Measurements from ENCODE around the gene PDLIM7. TPM values are rescaled to one million over a fixed set of nuclear protein-coding genes. Genes with fewer than 3 reads are reported as not detected.
A peak's percentile ranks its signal among the peaks of the same experiment; 100 is the strongest.

Gene PDLIM7
- polyA plus RNA-seq, 1 donor from 2014 or later: 21.0 TPM

DNA sequence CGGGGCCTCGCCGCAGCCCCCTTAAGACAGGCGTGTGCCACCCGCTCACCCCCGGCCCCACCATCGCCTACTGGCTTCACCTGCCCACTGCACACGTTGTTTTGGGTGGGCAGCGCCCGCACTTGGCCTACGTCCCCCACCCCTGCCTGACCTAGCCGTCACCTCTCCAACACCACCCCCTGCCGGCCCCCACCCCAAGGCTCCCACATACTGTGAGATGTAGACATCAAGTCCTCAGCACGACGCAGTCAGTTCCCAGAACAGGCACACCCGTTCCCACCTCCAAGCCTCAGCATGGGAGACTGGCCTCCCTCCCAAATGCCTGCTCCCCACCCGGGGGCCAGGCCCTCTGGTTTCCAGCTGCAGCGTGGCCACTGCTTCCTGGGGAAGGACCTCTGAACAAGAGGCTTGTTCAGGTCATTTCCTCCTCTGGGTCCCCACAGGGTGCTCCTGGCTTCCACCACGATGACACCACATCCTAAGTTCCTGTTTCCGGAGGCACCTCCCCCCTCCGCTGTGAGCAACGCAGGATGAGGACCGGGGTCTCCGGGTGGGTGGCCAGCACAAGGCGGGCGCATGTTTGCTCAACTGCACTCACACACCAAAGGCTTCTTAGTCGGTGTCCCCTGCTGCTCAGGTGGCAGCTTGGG, 35.3 kb downstream of the PDLIM7 start:
- TF ChIP-seq REST (IDR thresholded peaks at IDR 0.05; ENCODE audit: borderline replicate concordance) (no peak), SMC3 (conservative IDR thresholded peaks at IDR 0.05; ENCODE audit: poor library complexity) (no peak), RAD21 (conservative IDR thresholded peaks at IDR 0.05) (no peak), TAF1 (IDR thresholded peaks at IDR 0.05; ENCODE audit: low read depth) (no peak), EP300 (conservative IDR thresholded peaks at IDR 0.05; ENCODE audit: poor library complexity, severe bottlenecking) (no peak), MXI1 (conservative IDR thresholded peaks at IDR 0.05; ENCODE audit: poor library complexity, severe bottlenecking) (no peak), POLR2AphosphoS5 (IDR thresholded peaks at IDR 0.05) (no peak)
- TF ChIP-seq, protein P1, sequence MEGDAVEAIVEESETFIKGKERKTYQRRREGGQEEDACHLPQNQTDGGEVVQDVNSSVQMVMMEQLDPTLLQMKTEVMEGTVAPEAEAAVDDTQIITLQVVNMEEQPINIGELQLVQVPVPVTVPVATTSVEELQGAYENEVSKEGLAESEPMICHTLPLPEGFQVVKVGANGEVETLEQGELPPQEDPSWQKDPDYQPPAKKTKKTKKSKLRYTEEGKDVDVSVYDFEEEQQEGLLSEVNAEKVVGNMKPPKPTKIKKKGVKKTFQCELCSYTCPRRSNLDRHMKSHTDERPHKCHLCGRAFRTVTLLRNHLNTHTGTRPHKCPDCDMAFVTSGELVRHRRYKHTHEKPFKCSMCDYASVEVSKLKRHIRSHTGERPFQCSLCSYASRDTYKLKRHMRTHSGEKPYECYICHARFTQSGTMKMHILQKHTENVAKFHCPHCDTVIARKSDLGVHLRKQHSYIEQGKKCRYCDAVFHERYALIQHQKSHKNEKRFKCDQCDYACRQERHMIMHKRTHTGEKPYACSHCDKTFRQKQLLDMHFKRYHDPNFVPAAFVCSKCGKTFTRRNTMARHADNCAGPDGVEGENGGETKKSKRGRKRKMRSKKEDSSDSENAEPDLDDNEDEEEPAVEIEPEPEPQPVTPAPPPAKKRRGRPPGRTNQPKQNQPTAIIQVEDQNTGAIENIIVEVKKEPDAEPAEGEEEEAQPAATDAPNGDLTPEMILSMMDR (IDR thresholded peaks at IDR 0.05; ENCODE audit: poor library complexity, severe bottlenecking): no peak
- Histone ChIP-seq H4K20me1 (ENCODE audit: insufficient read depth) (peaks cover 17% of the 10 kb centered on the region), H3K27me3 (ENCODE audit: insufficient read depth, low read depth, low read length) (no peaks in the 10 kb centered on the region), H3K27ac (ENCODE audit: low read length) (no peak overlapping the region), H3F3A (ENCODE audit: insufficient read depth, low read length, poor library complexity, severe bottlenecking) (peaks cover 1% of the 10 kb centered on the region), H3K9me3 (ENCODE audit: low read length) (no peaks in the 10 kb centered on the region), H3K79me2 (replicated peaks; ENCODE audit: insufficient read depth, low read length) (peaks cover 27% of the 10 kb centered on the region), H3K4me3 (ENCODE audit: low read length) (no peak overlapping the region), H3K36me3 (ENCODE audit: insufficient read depth, low read length) (peaks cover 16% of the 10 kb centered on the region), H3K4me2 (ENCODE audit: low read length) (no peak overlapping the region), H3K9ac (ENCODE audit: low read length) (no peak overlapping the region), H3K9me2 (ENCODE audit: insufficient read depth, low read length) (no peaks in the 10 kb centered on the region), H2AFZ (ENCODE audit: low read depth, low read length) (no peak overlapping the region)

DNA sequence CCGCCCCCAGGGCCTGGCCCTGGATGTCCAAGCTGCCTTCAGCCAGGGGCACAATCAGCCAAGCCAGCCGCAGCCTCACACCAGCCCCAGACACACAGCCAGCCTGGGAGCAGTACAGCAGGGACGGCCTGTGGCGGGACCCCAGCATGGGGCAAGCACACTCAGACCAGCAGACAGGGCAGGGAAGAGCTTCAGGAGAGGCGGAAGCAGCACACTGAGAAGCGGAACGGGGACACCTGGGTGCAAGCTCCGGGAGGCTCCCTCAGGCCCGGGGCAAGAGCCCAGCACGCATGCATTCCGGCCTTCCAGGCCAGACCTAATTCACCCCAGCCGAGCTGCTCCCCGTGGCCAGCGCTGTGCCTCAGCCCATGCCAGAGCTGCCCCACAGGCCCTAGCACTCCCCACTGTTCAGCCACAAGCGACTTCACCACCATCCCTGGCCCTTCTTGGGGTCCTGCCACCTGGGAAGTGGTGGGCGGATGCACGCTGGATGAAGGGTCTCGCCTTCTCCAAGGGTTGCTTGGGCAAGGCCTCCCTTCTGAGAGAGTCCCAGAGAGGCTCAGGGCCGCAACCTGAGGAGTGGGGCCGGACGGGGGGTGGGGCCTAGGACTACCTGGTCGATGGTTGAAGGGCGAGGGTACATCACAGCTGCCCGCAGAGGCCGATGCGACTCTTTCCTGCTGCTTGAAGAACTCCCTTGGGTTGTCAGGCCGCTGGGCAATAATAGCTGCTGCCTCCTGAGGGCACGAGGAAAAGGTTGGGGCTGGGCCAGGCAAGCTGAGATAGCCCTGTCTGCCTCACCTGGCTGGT, 37.4 kb downstream of the PDLIM7 start:
- no peak overlapping the region for H2AFZ ChIP-seq (ENCODE audit: low read depth, low read length)
- peaks cover 24% of the 10 kb centered on the region for H4K20me1 ChIP-seq (ENCODE audit: insufficient read depth)
- no peak for TF ChIP-seq POLR2AphosphoS5 (IDR thresholded peaks at IDR 0.05)
- TF ChIP-seq, protein P1 (IDR thresholded peaks at IDR 0.05; ENCODE audit: poor library complexity, severe bottlenecking): no peak
- TF ChIP-seq RAD21 (conservative IDR thresholded peaks at IDR 0.05): no peak
- no peak for TF ChIP-seq EZH2 (IDR thresholded peaks at IDR 0.05; ENCODE audit: borderline replicate concordance, insufficient read depth, low read length, poor library complexity, severe bottlenecking)
- no peak for TF ChIP-seq TAF1 (IDR thresholded peaks at IDR 0.05; ENCODE audit: low read depth)
- TF ChIP-seq EP300 (conservative IDR thresholded peaks at IDR 0.05; ENCODE audit: poor library complexity, severe bottlenecking): no peak
- no peak for TF ChIP-seq MXI1 (conservative IDR thresholded peaks at IDR 0.05; ENCODE audit: poor library complexity, severe bottlenecking)
- no peak for TF ChIP-seq SMC3 (conservative IDR thresholded peaks at IDR 0.05; ENCODE audit: poor library complexity)
- TF ChIP-seq REST (IDR thresholded peaks at IDR 0.05; ENCODE audit: borderline replicate concordance): no peak
- peaks cover 15% of the 10 kb centered on the region for H3K79me2 ChIP-seq (replicated peaks; ENCODE audit: insufficient read depth, low read length)
- peaks cover 9% of the 10 kb centered on the region for H3K36me3 ChIP-seq (ENCODE audit: insufficient read depth, low read length)
- H3K4me3 ChIP-seq (ENCODE audit: low read length): no peak overlapping the region
- no peaks in the 10 kb centered on the region for H3K9me3 ChIP-seq (ENCODE audit: low read length)
- peak overlapping the region; percentile 90 for H3K27ac ChIP-seq (ENCODE audit: low read length)
- no peak overlapping the region for H3K4me2 ChIP-seq (ENCODE audit: low read length)
- H3K27me3 ChIP-seq (ENCODE audit: insufficient read depth, low read depth, low read length): no peaks in the 10 kb centered on the region
- H3K9me2 ChIP-seq (ENCODE audit: insufficient read depth, low read length): no peaks in the 10 kb centered on the region
- peaks cover 5% of the 10 kb centered on the region for H3F3A ChIP-seq (ENCODE audit: insufficient read depth, low read length, poor library complexity, severe bottlenecking)
- peak overlapping the region; percentile 67 for H3K9ac ChIP-seq (ENCODE audit: low read length)

Data from neural cell (in vitro differentiated cells).